ENCODE measurements around the gene PAX1.
A peak's percentile ranks its signal among the peaks of the same experiment; 100 is the strongest.

Gene PAX1

GRCh38 chr20:21665687-21666446 lies 39.6 kb upstream of the PAX1 start:
- no peak for TF ChIP-seq CTCF (IDR thresholded peaks at IDR 0.05)
- H3K4me3 ChIP-seq (ENCODE audit: low read depth, low read length): no peak overlapping the region
- H3K27me3 ChIP-seq (ENCODE audit: control insufficient read depth, insufficient read depth, low read length): no peaks in the 10 kb centered on the region
- H3K9me3 ChIP-seq (ENCODE audit: control insufficient read depth, low read length): no peaks in the 10 kb centered on the region
- H3K9ac ChIP-seq: no peak overlapping the region
- H2AFZ ChIP-seq: peak overlapping the region; percentile 51
- H3K27ac ChIP-seq: peak overlapping the region; percentile 26
- H3K36me3 ChIP-seq (ENCODE audit: control insufficient read depth, insufficient read depth, low read length): no peaks in the 10 kb centered on the region
- no peak overlapping the region for H3K4me2 ChIP-seq (ENCODE audit: low read length)
- peaks cover 43% of the 10 kb centered on the region for H3K4me1 ChIP-seq
- H3K79me2 ChIP-seq: peaks cover 29% of the 10 kb centered on the region

GRCh38 chr20:21670126-21670525 lies 35.3 kb upstream of the PAX1 start:
- peaks cover 15% of the 10 kb centered on the region for H3K4me1 ChIP-seq
- no peaks in the 10 kb centered on the region for H3K27me3 ChIP-seq (ENCODE audit: control insufficient read depth, insufficient read depth, low read length)
- H3K4me3 ChIP-seq (ENCODE audit: low read depth, low read length): no peak overlapping the region
- no peaks in the 10 kb centered on the region for H3K36me3 ChIP-seq (ENCODE audit: control insufficient read depth, insufficient read depth, low read length)
- no peak overlapping the region for H3K27ac ChIP-seq
- H2AFZ ChIP-seq: no peak overlapping the region
- no peak overlapping the region for H3K4me2 ChIP-seq (ENCODE audit: low read length)
- H3K79me2 ChIP-seq: peaks cover 60% of the 10 kb centered on the region
- H3K9ac ChIP-seq: no peak overlapping the region
- no peak for TF ChIP-seq CTCF (IDR thresholded peaks at IDR 0.05)
- H3K9me3 ChIP-seq (ENCODE audit: control insufficient read depth, low read length): no peaks in the 10 kb centered on the region

GRCh38 chr20:21670981-21671380 lies 34.5 kb upstream of the PAX1 start:
- Histone ChIP-seq H3K27ac (no peak overlapping the region), H3K4me1 (peaks cover 7% of the 10 kb centered on the region), H3K9me3 (ENCODE audit: control insufficient read depth, low read length) (no peaks in the 10 kb centered on the region), H3K36me3 (ENCODE audit: control insufficient read depth, insufficient read depth, low read length) (no peaks in the 10 kb centered on the region), H3K79me2 (peaks cover 60% of the 10 kb centered on the region), H3K4me2 (ENCODE audit: low read length) (no peak overlapping the region), H3K4me3 (ENCODE audit: low read depth, low read length) (no peak overlapping the region), H3K27me3 (ENCODE audit: control insufficient read depth, insufficient read depth, low read length) (no peaks in the 10 kb centered on the region), H3K9ac (no peak overlapping the region), H2AFZ (no peak overlapping the region)
- TF ChIP-seq CTCF (IDR thresholded peaks at IDR 0.05): no peak

- Histone ChIP-seq H3K9ac (no peak overlapping the region), H3K36me3 (ENCODE audit: control insufficient read depth, insufficient read depth, low read length) (no peaks in the 10 kb centered on the region), H3K9me3 (ENCODE audit: control insufficient read depth, low read length) (no peaks in the 10 kb centered on the region), H3K4me3 (ENCODE audit: low read depth, low read length) (no peak overlapping the region), H2AFZ (no peak overlapping the region), H3K27me3 (ENCODE audit: control insufficient read depth, insufficient read depth, low read length) (no peaks in the 10 kb centered on the region), H3K4me1 (peaks cover 32% of the 10 kb centered on the region), H3K4me2 (ENCODE audit: low read length) (no peak overlapping the region), H3K27ac (peak overlapping the region; percentile 67), H3K79me2 (peaks cover 49% of the 10 kb centered on the region)
- TF ChIP-seq CTCF (IDR thresholded peaks at IDR 0.05): no peak
Measured at GRCh38 chr20:21677261-21677660, 28.2 kb upstream of the PAX1 start.

- peak overlapping the region; percentile 67 for H3K27ac ChIP-seq
- H3K4me2 ChIP-seq (ENCODE audit: low read length): no peak overlapping the region
- no peak overlapping the region for H2AFZ ChIP-seq
- no peak overlapping the region for H3K9ac ChIP-seq
- H3K4me3 ChIP-seq (ENCODE audit: low read depth, low read length): no peak overlapping the region
- H3K36me3 ChIP-seq (ENCODE audit: control insufficient read depth, insufficient read depth, low read length): no peaks in the 10 kb centered on the region
- peaks cover 34% of the 10 kb centered on the region for H3K4me1 ChIP-seq
- no peaks in the 10 kb centered on the region for H3K9me3 ChIP-seq (ENCODE audit: control insufficient read depth, low read length)
- H3K27me3 ChIP-seq (ENCODE audit: control insufficient read depth, insufficient read depth, low read length): no peaks in the 10 kb centered on the region
- no peak for TF ChIP-seq CTCF (IDR thresholded peaks at IDR 0.05)
- peaks cover 44% of the 10 kb centered on the region for H3K79me2 ChIP-seq
Measured at GRCh38 chr20:21677781-21678180, 27.7 kb upstream of the PAX1 start.
